Gastroesophageal sphincter (tissue), 3 donors: ENCODE results near the gene CLIP2.

Source experiments
- POLR2A ChIP-seq, 2 donors: fragments of 450-650 bp; IDR thresholded peaks; one replicate each; pipeline ENCODE4 v1.6.1; 2017; ENCODE audit warnings: antibody characterized with exemption in 2 of 2, mild to moderate bottlenecking in 2 of 2, moderate library complexity in 1 of 2
- TF ChIP-seq, protein P1 (sequence below), 4 experiments: fragments of 200-600 bp in 2 of 4; fragments of 450-650 bp in 2 of 4; sonication (generic) in 1 of 4; IDR thresholded peaks; one replicate each; pipeline ENCODE4 v1.5.1; 2017 to 2019; ENCODE audit warnings: antibody characterized with exemption in 4 of 4, mild to moderate bottlenecking in 2 of 4, moderate library complexity in 2 of 4

DNA sequence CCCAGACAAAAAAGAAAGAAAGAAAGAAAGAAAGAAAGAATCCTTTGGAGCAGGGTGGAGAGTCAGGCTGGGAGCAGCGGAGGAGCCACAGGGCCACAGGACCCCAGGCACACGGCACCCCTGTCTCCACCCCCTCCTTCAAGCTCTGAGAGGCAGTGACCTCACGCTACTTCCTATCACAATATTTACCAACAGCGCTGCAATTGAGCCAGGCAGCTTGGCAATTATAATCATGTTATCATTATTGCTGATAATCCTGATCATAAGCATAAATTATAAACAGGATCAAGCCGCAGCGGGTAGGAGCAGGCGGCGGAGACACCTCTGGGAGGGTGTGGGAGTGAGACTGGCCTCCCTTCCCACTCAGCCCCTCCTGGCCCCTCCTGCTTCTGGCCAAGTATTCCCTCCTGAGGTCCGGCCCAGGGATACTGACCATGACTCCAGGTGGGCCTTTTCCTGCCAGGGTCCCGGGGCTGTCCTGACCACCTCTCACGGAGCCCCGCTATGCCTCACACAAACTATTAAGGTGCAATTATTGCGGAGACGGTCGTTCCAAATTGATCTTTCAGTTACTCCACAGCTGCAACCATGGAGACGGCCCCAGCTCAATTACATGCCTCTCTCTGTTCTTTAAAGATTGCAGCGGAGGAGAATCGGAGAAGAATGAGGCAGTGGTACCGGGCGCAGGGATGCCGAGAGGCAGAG is 154.5 kb downstream of the CLIP2 start:
- no peak for TF ChIP-seq POLR2A (IDR thresholded peaks at IDR 0.05)
- TF ChIP-seq, protein P1, sequence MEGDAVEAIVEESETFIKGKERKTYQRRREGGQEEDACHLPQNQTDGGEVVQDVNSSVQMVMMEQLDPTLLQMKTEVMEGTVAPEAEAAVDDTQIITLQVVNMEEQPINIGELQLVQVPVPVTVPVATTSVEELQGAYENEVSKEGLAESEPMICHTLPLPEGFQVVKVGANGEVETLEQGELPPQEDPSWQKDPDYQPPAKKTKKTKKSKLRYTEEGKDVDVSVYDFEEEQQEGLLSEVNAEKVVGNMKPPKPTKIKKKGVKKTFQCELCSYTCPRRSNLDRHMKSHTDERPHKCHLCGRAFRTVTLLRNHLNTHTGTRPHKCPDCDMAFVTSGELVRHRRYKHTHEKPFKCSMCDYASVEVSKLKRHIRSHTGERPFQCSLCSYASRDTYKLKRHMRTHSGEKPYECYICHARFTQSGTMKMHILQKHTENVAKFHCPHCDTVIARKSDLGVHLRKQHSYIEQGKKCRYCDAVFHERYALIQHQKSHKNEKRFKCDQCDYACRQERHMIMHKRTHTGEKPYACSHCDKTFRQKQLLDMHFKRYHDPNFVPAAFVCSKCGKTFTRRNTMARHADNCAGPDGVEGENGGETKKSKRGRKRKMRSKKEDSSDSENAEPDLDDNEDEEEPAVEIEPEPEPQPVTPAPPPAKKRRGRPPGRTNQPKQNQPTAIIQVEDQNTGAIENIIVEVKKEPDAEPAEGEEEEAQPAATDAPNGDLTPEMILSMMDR (IDR thresholded peaks at IDR 0.05): no peak
